Activated CD8-positive, alpha-beta T cell treated with anti-CD3 and anti-CD28 coated beads, Interleukin-2, amount 10 ng/mL, durations not matched to agents 7 days and 5 days (primary cell): ENCODE measurements around the gene SLC26A3. TPM values are rescaled to one million over a fixed set of nuclear protein-coding genes. Genes with fewer than 3 reads are reported as not detected.

ENCODE experiments used
- ATAC-seq: fragments of 150-1000 bp; cut with Tn5 transposase; one replicate; pipeline ENCODE4 v1.10.0; 2021; ENCODE audit warnings: moderate library complexity
- CTCF ChIA-PET: fragments of 350-600 bp; sonication (Branson Sonifier 250); formaldehyde crosslinking; loops from one replicate; lab custom pipeline; 2021; ENCODE audit warnings: antibody characterized with exemption; lab: Charles Lee
- POLR2A ChIA-PET: fragments of 350-600 bp; sonication (Branson Sonifier 250); formaldehyde crosslinking; loops from one replicate; lab custom pipeline; 2021; ENCODE audit warnings: antibody characterized with exemption; lab: Charles Lee
- DNase-seq: peaks from one replicate; pipeline ENCODE4 v3.0.0-alpha.2; 2020
- H3K27ac Mint-ChIP-seq: one replicate; pipeline ENCODE4 v1.8.0; 2021; ENCODE audit warnings: mild to moderate bottlenecking, mixed read lengths
- H3K27me3 Mint-ChIP-seq: one replicate; pipeline ENCODE4 v1.8.0; 2021; ENCODE audit warnings: low read depth, mixed read lengths
- H3K36me3 Mint-ChIP-seq: one replicate; pipeline ENCODE4 v1.8.0; 2021; ENCODE audit warnings: low read depth, mixed read lengths
- H3K4me1 Mint-ChIP-seq: one replicate; pipeline ENCODE4 v1.8.0; 2021; ENCODE audit warnings: low read depth, mixed read lengths
- H3K4me3 Mint-ChIP-seq: one replicate; pipeline ENCODE4 v1.8.0; 2021; ENCODE audit warnings: mild to moderate bottlenecking, mixed read lengths
- H3K9me3 Mint-ChIP-seq: one replicate; pipeline ENCODE4 v1.8.0; 2022; ENCODE audit warnings: mixed read lengths; ENCODE audit not compliant: insufficient read depth
- total RNA-seq, 2 experiments: library from RNA; stranded (reverse); gene quantifications; one replicate each; pipeline ENCODE4 v1.2.3, GENCODE V29; 2021

The SLC26A3 gene
- total RNA-seq, 2 experiments from 2014 or later: not detected

- POLR2A ChIA-PET: no interaction called here
- H3K27ac Mint-ChIP-seq: no peak overlapping the region
- H3K4me3 Mint-ChIP-seq: no peak overlapping the region
- H3K36me3 Mint-ChIP-seq: no peaks in the 10 kb centered on the region
- ATAC-seq (no peak), DNase-seq (no peak)
- no peaks in the 10 kb centered on the region for H3K4me1 Mint-ChIP-seq
- CTCF ChIA-PET: no interaction called here
- peaks cover 13% of the 10 kb centered on the region for H3K27me3 Mint-ChIP-seq
- H3K9me3 Mint-ChIP-seq: no peaks in the 10 kb centered on the region
Measured at GRCh38 chr7:107837145-107837512, 34.1 kb upstream of the SLC26A3 start.

GRCh38 chr7:107836237-107837144 is 33.5 kb upstream of the SLC26A3 start:
- Mint-ChIP-seq H3K27ac (no peak overlapping the region), H3K9me3 (no peaks in the 10 kb centered on the region), H3K4me3 (no peak overlapping the region), H3K36me3 (no peaks in the 10 kb centered on the region), H3K27me3 (peaks cover 15% of the 10 kb centered on the region), H3K4me1 (no peaks in the 10 kb centered on the region)
- ChIA-PET POLR2A (no interaction called here), CTCF (no interaction called here)
- no peak for DNase-seq
- ATAC-seq: no peak

- Mint-ChIP-seq H3K9me3 (no peaks in the 10 kb centered on the region), H3K27ac (no peak overlapping the region), H3K4me3 (no peak overlapping the region), H3K4me1 (no peaks in the 10 kb centered on the region), H3K36me3 (no peaks in the 10 kb centered on the region), H3K27me3 (peaks cover 16% of the 10 kb centered on the region)
- ChIA-PET CTCF (no interaction called here), POLR2A (no interaction called here)
- DNase-seq (no peak), ATAC-seq (no peak)
Measured at GRCh38 chr7:107834401-107834800, 31.4 kb upstream of the SLC26A3 start.

GRCh38 chr7:107833684-107834106 is 30.7 kb upstream of the SLC26A3 start:
- ChIA-PET CTCF (no interaction called here), POLR2A (no interaction called here)
- Mint-ChIP-seq H3K9me3 (no peaks in the 10 kb centered on the region), H3K27me3 (peaks cover 16% of the 10 kb centered on the region), H3K36me3 (no peaks in the 10 kb centered on the region), H3K4me1 (no peaks in the 10 kb centered on the region), H3K4me3 (no peak overlapping the region), H3K27ac (no peak overlapping the region)
- DNase-seq (no peak), ATAC-seq (no peak)

GRCh38 chr7:107830420-107830819 is 27.4 kb upstream of the SLC26A3 start:
- Mint-ChIP-seq H3K27ac (no peak overlapping the region), H3K4me3 (no peak overlapping the region), H3K36me3 (no peaks in the 10 kb centered on the region), H3K4me1 (no peaks in the 10 kb centered on the region), H3K9me3 (no peaks in the 10 kb centered on the region), H3K27me3 (peaks cover 14% of the 10 kb centered on the region)
- ChIA-PET CTCF (interaction anchor here (1.2 kb wide), 1 partner anchor 44 kb away, joined by 3 read pairs; no protein-coding TSS in a partner anchor), POLR2A (no interaction called here)
- ATAC-seq: no peak
- DNase-seq: no peak

- no peak for DNase-seq
- H3K27ac Mint-ChIP-seq: no peak overlapping the region
- H3K4me1 Mint-ChIP-seq: no peaks in the 10 kb centered on the region
- H3K4me3 Mint-ChIP-seq: no peak overlapping the region
- ATAC-seq: no peak
- POLR2A ChIA-PET: no interaction called here
- H3K27me3 Mint-ChIP-seq: peaks cover 14% of the 10 kb centered on the region
- no peaks in the 10 kb centered on the region for H3K9me3 Mint-ChIP-seq
- CTCF ChIA-PET: interaction anchor here (0.8 kb wide), 1 partner anchor 46 kb away, joined by 3 read pairs; no protein-coding TSS in a partner anchor
- H3K36me3 Mint-ChIP-seq: no peaks in the 10 kb centered on the region
Measured at GRCh38 chr7:107828540-107828939, 25.5 kb upstream of the SLC26A3 start.

- Mint-ChIP-seq H3K27ac (no peak overlapping the region), H3K4me3 (no peak overlapping the region), H3K27me3 (peaks cover 11% of the 10 kb centered on the region), H3K36me3 (no peaks in the 10 kb centered on the region), H3K9me3 (no peaks in the 10 kb centered on the region), H3K4me1 (no peaks in the 10 kb centered on the region)
- CTCF ChIA-PET: no interaction called here
- POLR2A ChIA-PET: no interaction called here
- DNase-seq: no peak
- ATAC-seq: no peak
Measured at GRCh38 chr7:107827501-107827900, 24.5 kb upstream of the SLC26A3 start.

- Mint-ChIP-seq H3K9me3 (no peaks in the 10 kb centered on the region), H3K27ac (no peak overlapping the region), H3K4me3 (no peak overlapping the region), H3K4me1 (no peaks in the 10 kb centered on the region), H3K36me3 (no peaks in the 10 kb centered on the region), H3K27me3 (peaks cover 6% of the 10 kb centered on the region)
- POLR2A ChIA-PET: no interaction called here
- DNase-seq (no peak), ATAC-seq (no peak)
- CTCF ChIA-PET: interaction anchor here (0.8 kb wide), 1 partner anchor 81 kb away, joined by 3 read pairs; no protein-coding TSS in a partner anchor
Measured at GRCh38 chr7:107826451-107826850, 23.4 kb upstream of the SLC26A3 start.

- no peak for ATAC-seq
- ChIA-PET POLR2A (no interaction called here), CTCF (no interaction called here)
- no peaks in the 10 kb centered on the region for H3K9me3 Mint-ChIP-seq
- H3K36me3 Mint-ChIP-seq: no peaks in the 10 kb centered on the region
- peaks cover 4% of the 10 kb centered on the region for H3K27me3 Mint-ChIP-seq
- H3K4me3 Mint-ChIP-seq: no peak overlapping the region
- DNase-seq: no peak
- no peak overlapping the region for H3K27ac Mint-ChIP-seq
- H3K4me1 Mint-ChIP-seq: no peaks in the 10 kb centered on the region
Measured at GRCh38 chr7:107824858-107825257, 21.8 kb upstream of the SLC26A3 start.

- Mint-ChIP-seq H3K27ac (no peak overlapping the region), H3K27me3 (peaks cover 5% of the 10 kb centered on the region), H3K36me3 (no peaks in the 10 kb centered on the region), H3K4me1 (peaks cover 4% of the 10 kb centered on the region), H3K9me3 (no peaks in the 10 kb centered on the region), H3K4me3 (no peak overlapping the region)
- ATAC-seq (no peak), DNase-seq (no peak)
- ChIA-PET POLR2A (no interaction called here), CTCF (interaction anchor here (0.5 to 1.2 kb wide), 2 partner anchors 44 to 60 kb away, joined by 3 to 4 read pairs; no protein-coding TSS in a partner anchor)
Measured at GRCh38 chr7:107818622-107819021, 15.6 kb upstream of the SLC26A3 start.

GRCh38 chr7:107816011-107816566 is 13.1 kb upstream of the SLC26A3 start:
- Mint-ChIP-seq H3K9me3 (no peaks in the 10 kb centered on the region), H3K4me1 (peaks cover 4% of the 10 kb centered on the region), H3K27me3 (peaks cover 2% of the 10 kb centered on the region), H3K4me3 (no peak overlapping the region), H3K27ac (no peak overlapping the region), H3K36me3 (no peaks in the 10 kb centered on the region)
- ChIA-PET POLR2A (no interaction called here), CTCF (interaction anchor here (0.7 kb wide), 1 partner anchor 59 kb away, joined by 3 read pairs; no protein-coding TSS in a partner anchor)
- ATAC-seq (no peak), DNase-seq (no peak)

GRCh38 chr7:107815254-107815882 is 12.3 kb upstream of the SLC26A3 start:
- no peak overlapping the region for H3K4me3 Mint-ChIP-seq
- H3K4me1 Mint-ChIP-seq: peaks cover 4% of the 10 kb centered on the region
- CTCF ChIA-PET: interaction anchor here (0.7 kb wide), 1 partner anchor 59 kb away, joined by 3 read pairs; no protein-coding TSS in a partner anchor
- H3K27me3 Mint-ChIP-seq: peaks cover 2% of the 10 kb centered on the region
- no peaks in the 10 kb centered on the region for H3K36me3 Mint-ChIP-seq
- ATAC-seq: no peak
- POLR2A ChIA-PET: no interaction called here
- no peak overlapping the region for H3K27ac Mint-ChIP-seq
- no peak for DNase-seq
- no peaks in the 10 kb centered on the region for H3K9me3 Mint-ChIP-seq
